H9 (cell line): ENCODE measurements around the gene DIS3L2. TPM values are rescaled to one million over a fixed set of nuclear protein-coding genes. Genes with fewer than 3 reads are reported as not detected.

Experiments
- DNase-seq: peaks from one replicate; pipeline ENCODE4 v3.0.0-alpha.2; 2017
- H2AFZ ChIP-seq: one replicate; pipeline ENCODE4 v1.6.1; 2013; ENCODE audit warnings: mild to moderate bottlenecking, low read length, control low read depth, moderate library complexity
- H2AK5ac ChIP-seq: 2 replicates; pipeline ENCODE4 v1.6.1; 2013; ENCODE audit warnings: low read length, control low read depth, mixed read lengths; ENCODE audit not compliant: insufficient read length
- H2BK120ac ChIP-seq: one replicate; pipeline ENCODE4 v1.6.1; 2013; ENCODE audit warnings: low read depth, mild to moderate bottlenecking, low read length, control low read depth, inconsistent platforms; ENCODE audit not compliant: poor library complexity, severe bottlenecking
- H2BK12ac ChIP-seq: 2 replicates; pipeline ENCODE4 v1.6.1; 2013; ENCODE audit warnings: low read length, control low read depth, mixed read lengths, low read depth; ENCODE audit not compliant: insufficient read length
- H2BK15ac ChIP-seq: 2 replicates; pipeline ENCODE4 v1.6.1; 2013; ENCODE audit warnings: low read depth, low read length, control low read depth
- H2BK20ac ChIP-seq: one replicate; pipeline ENCODE4 v1.6.1; 2013; ENCODE audit warnings: low read depth, mild to moderate bottlenecking, low read length, control low read depth, inconsistent platforms; ENCODE audit not compliant: poor library complexity, severe bottlenecking
- H2BK5ac ChIP-seq: 2 replicates; pipeline ENCODE4 v1.6.1; 2013; ENCODE audit warnings: low read length, control low read depth, mixed read lengths; ENCODE audit not compliant: insufficient read length
- H3K14ac ChIP-seq: 2 replicates; pipeline ENCODE4 v1.6.1; 2013; ENCODE audit warnings: low read length, control low read depth; ENCODE audit not compliant: insufficient read depth
- H3K18ac ChIP-seq: 2 replicates; pipeline ENCODE4 v1.6.1; 2013; ENCODE audit warnings: low read depth, mild to moderate bottlenecking, mixed read lengths, low read length, control low read depth; ENCODE audit not compliant: insufficient read length
- H3K23ac ChIP-seq: 2 replicates; pipeline ENCODE4 v1.6.1; 2013; ENCODE audit warnings: low read length, control low read depth, mixed read lengths, low read depth; ENCODE audit not compliant: insufficient read length
- H3K23me2 ChIP-seq: 2 replicates; pipeline ENCODE4 v1.6.1; 2013; ENCODE audit warnings: low read depth, mild to moderate bottlenecking, mixed read lengths, low read length, control low read depth; ENCODE audit not compliant: insufficient read length, poor library complexity, severe bottlenecking
- H3K27ac ChIP-seq: 2 replicates; pipeline ENCODE4 v1.5.1; 2013; ENCODE audit warnings: low read length, control low read depth, mixed read lengths, low read depth; ENCODE audit not compliant: insufficient read length
- H3K27me3 ChIP-seq: 2 replicates; pipeline ENCODE4 v1.6.1; 2013; ENCODE audit warnings: low read length, control low read depth, inconsistent platforms; ENCODE audit not compliant: insufficient read depth
- H3K4ac ChIP-seq: 2 replicates; pipeline ENCODE4 v1.6.1; 2013; ENCODE audit warnings: low read depth, mild to moderate bottlenecking, control low read depth, inconsistent platforms, low read length, moderate library complexity
- H3K4me1 ChIP-seq: 2 replicates; pipeline ENCODE4 v1.6.1; 2013; ENCODE audit warnings: low read length, control low read depth, inconsistent platforms; ENCODE audit not compliant: insufficient read depth
- H3K4me2 ChIP-seq: 2 replicates; pipeline ENCODE4 v1.6.1; 2013; ENCODE audit warnings: low read length, control low read depth, mixed read lengths; ENCODE audit not compliant: insufficient read length, insufficient read depth
- H3K56ac ChIP-seq: 2 replicates; pipeline ENCODE4 v1.6.1; 2013; ENCODE audit warnings: low read depth, mild to moderate bottlenecking, mixed read lengths, low read length, control low read depth; ENCODE audit not compliant: insufficient read length
- H3K79me1 ChIP-seq: 2 replicates; pipeline ENCODE4 v1.6.1; 2013; ENCODE audit warnings: low read depth, mild to moderate bottlenecking, moderate library complexity, low read length, control low read depth, inconsistent platforms; ENCODE audit not compliant: insufficient read depth, poor library complexity, severe bottlenecking
- H3K79me2 ChIP-seq: 2 replicates; pipeline ENCODE4 v1.6.1; 2013; ENCODE audit warnings: low read length, control low read depth, inconsistent platforms; ENCODE audit not compliant: insufficient read depth
- H3K9ac ChIP-seq: 2 replicates; pipeline ENCODE4 v1.6.1; 2013; ENCODE audit warnings: low read length, control low read depth, mixed read lengths; ENCODE audit not compliant: insufficient read length; ENCODE audit errors: extremely low read depth
- H3K9me3 ChIP-seq: one replicate; pipeline ENCODE4 v1.6.1; 2013; ENCODE audit warnings: low read depth, low read length, inconsistent platforms; ENCODE audit not compliant: control insufficient read depth
- H3T11ph ChIP-seq: one replicate; pipeline ENCODE4 v1.6.1; 2013; ENCODE audit warnings: mild to moderate bottlenecking, low read length, control low read depth, inconsistent platforms
- H4K20me1 ChIP-seq: one replicate; pipeline ENCODE4 v1.6.1; 2013; ENCODE audit not compliant: control insufficient read depth, insufficient read length, insufficient read depth
- H4K5ac ChIP-seq: 2 replicates; pipeline ENCODE4 v1.6.1; 2013; ENCODE audit warnings: low read depth, mild to moderate bottlenecking, mixed read lengths, low read length, control low read depth; ENCODE audit not compliant: insufficient read length
- H4K8ac ChIP-seq: replicated peaks from 2 replicates; pipeline ENCODE4 v1.6.1; 2013; ENCODE audit warnings: low read length, control low read depth, mixed read lengths, low read depth; ENCODE audit not compliant: insufficient read length
- H4K91ac ChIP-seq: 2 replicates; pipeline ENCODE4 v1.6.1; 2013; ENCODE audit warnings: low read depth, mild to moderate bottlenecking, moderate library complexity, mixed read lengths, low read length, control low read depth; ENCODE audit not compliant: insufficient read length
- H3K27ac Mint-ChIP-seq, 3 experiments: 2 replicates in 2 of 3; 3 replicates in 1 of 3; pipeline ENCODE4 v1.8.0; 2020 to 2021; ENCODE audit warnings: mixed read lengths in 3 of 3, mild to moderate bottlenecking in 1 of 3, moderate library complexity in 1 of 3
- H3K27me3 Mint-ChIP-seq: 2 replicates; pipeline ENCODE4 v1.8.0; 2021; ENCODE audit warnings: low read depth, mild to moderate bottlenecking, moderate library complexity, mixed read lengths
- H3K36me3 Mint-ChIP-seq, 3 experiments: 2 replicates in 2 of 3; 3 replicates in 1 of 3; pipeline ENCODE4 v1.8.0; 2020 to 2021; ENCODE audit warnings: low read depth in 3 of 3, mixed read lengths in 3 of 3; ENCODE audit not compliant: insufficient read depth in 1 of 3
- H3K4me1 Mint-ChIP-seq, 2 experiments: 2 replicates each; pipeline ENCODE4 v1.8.0; 2020; ENCODE audit warnings: mixed read lengths in 2 of 2
- H3K4me3 Mint-ChIP-seq, 2 experiments: 2 replicates in 1 of 2; 3 replicates in 1 of 2; pipeline ENCODE4 v1.8.0; 2020 to 2021; ENCODE audit warnings: mild to moderate bottlenecking in 2 of 2, mixed read lengths in 2 of 2, moderate library complexity in 1 of 2
- H3K9me3 Mint-ChIP-seq, 2 experiments: 2 replicates in 1 of 2; 3 replicates in 1 of 2; pipeline ENCODE4 v1.8.0; 2020; ENCODE audit warnings: mild to moderate bottlenecking in 2 of 2, mixed read lengths in 2 of 2, moderate library complexity in 1 of 2
- WGBS: extraction: QIAGEN DNeasy Blood & Tissue Kit; methylation state at CpG from one replicate; pipeline ENCODE4 v1.1.7; 2013; ENCODE audit warnings: missing lambda C conversion rate, low lambda C conversion rate, mixed read lengths; ENCODE audit not compliant: insufficient read length; ENCODE audit errors: extremely low coverage; 5-methylcytosine and 5-hydroxymethylcytosine counted together
- total RNA-seq: library from RNA; stranded (reverse); gene quantifications from 2 replicates; pipeline ENCODE4 v1.2.1, GENCODE V29; 2021
- TF ChIP-seq, protein P1 (sequence below): fragments of 200-600 bp; sonication (generic); conservative IDR thresholded peaks from 3 replicates; pipeline ENCODE4 v1.8.0; 2021; ENCODE audit warnings: antibody characterized with exemption, mild to moderate bottlenecking

The DIS3L2 gene
- total RNA-seq, 1 experiment from 2014 or later, result 28.1 TPM

DNA sequence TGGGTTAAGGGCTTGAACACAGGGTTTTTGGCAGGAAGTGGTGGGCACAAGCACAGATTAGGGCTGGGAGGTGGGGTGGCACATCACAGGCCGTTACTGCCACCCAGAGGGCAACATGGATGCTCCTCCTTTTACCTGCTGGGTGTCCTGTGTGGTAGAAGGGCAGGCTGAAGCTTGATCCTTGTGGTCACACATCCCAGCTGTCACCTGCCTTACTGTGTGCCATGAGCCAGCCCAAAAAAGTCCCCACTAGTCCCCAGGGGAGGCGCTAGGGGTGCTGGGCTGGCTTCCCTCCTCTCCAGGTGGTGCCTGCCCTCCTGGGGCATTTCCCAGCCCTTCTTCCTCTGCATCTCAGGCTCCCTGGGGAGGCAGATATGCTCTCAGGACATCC is 366.5 kb downstream of the DIS3L2 start:
- Histone ChIP-seq H3K23me2 (no peaks in the 10 kb centered on the region), H3K79me1 (no peaks in the 10 kb centered on the region), H3K14ac (no peak overlapping the region), H4K8ac (no peak overlapping the region), H2BK12ac (no peak overlapping the region), H3K18ac (no peak overlapping the region), H2BK20ac (no peak overlapping the region), H3K4me1 (no peaks in the 10 kb centered on the region), H2AK5ac (no peak overlapping the region), H2BK120ac (no peak overlapping the region), H3K56ac (no peak overlapping the region), H4K91ac (no peak overlapping the region), H3K4ac (no peak overlapping the region), H3K23ac (no peak overlapping the region), H3K4me2 (no peak overlapping the region), H3T11ph (no peak overlapping the region), H2AFZ (no peak overlapping the region), H4K5ac (no peak overlapping the region), H3K27me3 (no peaks in the 10 kb centered on the region), H4K20me1 (no peaks in the 10 kb centered on the region), H3K27ac (no peak overlapping the region), H2BK5ac (no peak overlapping the region), H3K79me2 (no peaks in the 10 kb centered on the region), H3K9me3 (no peaks in the 10 kb centered on the region), H3K9ac (no peak overlapping the region), H2BK15ac (no peak overlapping the region)
- TF ChIP-seq, protein P1, sequence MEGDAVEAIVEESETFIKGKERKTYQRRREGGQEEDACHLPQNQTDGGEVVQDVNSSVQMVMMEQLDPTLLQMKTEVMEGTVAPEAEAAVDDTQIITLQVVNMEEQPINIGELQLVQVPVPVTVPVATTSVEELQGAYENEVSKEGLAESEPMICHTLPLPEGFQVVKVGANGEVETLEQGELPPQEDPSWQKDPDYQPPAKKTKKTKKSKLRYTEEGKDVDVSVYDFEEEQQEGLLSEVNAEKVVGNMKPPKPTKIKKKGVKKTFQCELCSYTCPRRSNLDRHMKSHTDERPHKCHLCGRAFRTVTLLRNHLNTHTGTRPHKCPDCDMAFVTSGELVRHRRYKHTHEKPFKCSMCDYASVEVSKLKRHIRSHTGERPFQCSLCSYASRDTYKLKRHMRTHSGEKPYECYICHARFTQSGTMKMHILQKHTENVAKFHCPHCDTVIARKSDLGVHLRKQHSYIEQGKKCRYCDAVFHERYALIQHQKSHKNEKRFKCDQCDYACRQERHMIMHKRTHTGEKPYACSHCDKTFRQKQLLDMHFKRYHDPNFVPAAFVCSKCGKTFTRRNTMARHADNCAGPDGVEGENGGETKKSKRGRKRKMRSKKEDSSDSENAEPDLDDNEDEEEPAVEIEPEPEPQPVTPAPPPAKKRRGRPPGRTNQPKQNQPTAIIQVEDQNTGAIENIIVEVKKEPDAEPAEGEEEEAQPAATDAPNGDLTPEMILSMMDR, result no peak
- H3K9me3 Mint-ChIP-seq, result no peaks in the 10 kb centered on the region; a peak in 1 of 5 replicates
- peaks cover 7 to 25% of the 10 kb centered on the region in 2 experiments; a peak in 3 of 4 replicates for H3K4me1 Mint-ChIP-seq
- WGBS, result no CpG with 5 or more reads among the region's 2 CpGs
- H3K27ac Mint-ChIP-seq, result peak overlapping the region in 1 of 3 experiments; percentile 85; a peak in 1 of 7 replicates
- H3K36me3 Mint-ChIP-seq, result no peaks in the 10 kb centered on the region; a peak in 1 of 7 replicates
- DNase-seq, result peak; percentile 30
- no peak overlapping the region for H3K4me3 Mint-ChIP-seq
- H3K27me3 Mint-ChIP-seq, result no peaks in the 10 kb centered on the region
